ENCODE measurements around the gene QKI.
"Not testable (repeated sequence)": the region's sequence is repeated elsewhere in the genome, so short reads cannot be mapped to it uniquely, and the experiment has no call there.

The QKI gene

DNA sequence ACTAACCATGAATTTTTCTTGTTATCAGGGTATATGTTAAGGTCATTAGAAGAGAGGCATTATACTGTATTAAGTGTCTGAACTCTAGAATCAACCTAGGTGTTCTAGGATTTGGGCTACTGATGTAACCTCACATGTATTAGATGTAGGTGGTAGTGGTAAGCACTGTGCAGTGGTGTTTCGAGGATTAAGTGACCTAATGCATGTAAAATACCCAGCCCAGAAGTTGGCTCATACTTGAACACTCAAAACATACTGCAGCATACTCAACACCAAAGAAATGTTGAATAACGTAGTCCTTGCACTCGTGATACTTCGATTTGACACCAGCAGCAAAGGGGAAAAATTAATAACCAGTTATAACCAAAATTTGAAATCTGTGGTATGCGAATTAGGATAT is 48.7 kb downstream of the QKI start:
- DNase-seq (ENCODE audit: low read depth in 1 of 2, low spot score in 1 of 2): no peak
- in situ Hi-C loops (cut with HindIII; ENCODE audit: low pct_unique_long_range_greater_than_20kb, low sequenced_read_pairs): no loop called here
- TF ChIP-seq JUND (IDR thresholded peaks at IDR 0.05; ENCODE audit: low read depth): no peak

DNA sequence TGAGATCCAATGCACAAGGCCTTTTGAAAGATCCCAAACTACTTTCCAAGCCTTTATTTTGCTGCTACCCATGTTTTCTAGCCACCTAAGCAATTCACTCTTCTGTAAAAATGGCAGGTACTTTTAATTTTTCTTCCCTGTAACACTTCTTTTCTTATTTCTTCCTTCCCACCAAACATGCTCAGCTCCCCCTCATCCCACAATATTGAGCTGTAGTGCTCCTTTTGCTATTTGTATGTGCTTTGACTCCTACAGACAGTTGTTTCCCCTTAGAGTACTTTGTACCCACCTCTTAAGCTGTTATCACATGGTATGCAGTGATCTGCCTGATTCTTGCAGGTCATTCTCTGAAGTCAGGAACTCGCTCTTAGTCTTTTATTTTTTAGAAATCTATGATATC is 49.3 kb downstream of the QKI start:
- in situ Hi-C loops (cut with HindIII; ENCODE audit: low pct_unique_long_range_greater_than_20kb, low sequenced_read_pairs): no loop called here
- DNase-seq (ENCODE audit: low read depth in 1 of 2, low spot score in 1 of 2): no peak
- no peak for TF ChIP-seq JUND (IDR thresholded peaks at IDR 0.05; ENCODE audit: low read depth)

DNA sequence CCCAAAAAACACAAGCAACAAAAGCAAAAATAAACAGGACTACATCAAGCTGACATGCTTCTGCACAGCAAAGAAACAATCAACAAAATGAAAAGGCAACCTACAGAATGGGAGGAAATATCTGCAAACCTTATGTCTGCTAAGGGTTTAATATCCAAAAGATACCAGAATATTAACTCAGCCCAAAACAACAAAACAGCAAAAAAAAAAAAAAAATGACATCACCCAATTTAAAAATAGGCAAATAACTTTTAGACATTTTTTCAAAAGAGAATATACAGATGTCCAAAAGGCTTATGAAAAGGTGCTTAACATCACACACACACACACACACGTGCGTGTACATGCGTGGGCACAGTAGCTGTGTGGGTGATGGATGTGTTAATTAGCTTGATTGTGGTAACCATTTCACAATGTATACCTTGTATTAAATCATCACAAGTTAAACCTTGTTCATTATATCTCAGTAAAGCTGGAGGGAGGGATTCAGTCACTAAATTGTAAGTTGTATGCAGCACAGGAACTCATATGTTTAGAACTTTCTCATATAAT is 52.4 kb downstream of the QKI start:
- DNase-seq (ENCODE audit: low read depth in 1 of 2, low spot score in 1 of 2): no peak
- in situ Hi-C loops (cut with HindIII; ENCODE audit: low pct_unique_long_range_greater_than_20kb, low sequenced_read_pairs): no loop called here
- no peak for TF ChIP-seq JUND (IDR thresholded peaks at IDR 0.05; ENCODE audit: low read depth)

DNA sequence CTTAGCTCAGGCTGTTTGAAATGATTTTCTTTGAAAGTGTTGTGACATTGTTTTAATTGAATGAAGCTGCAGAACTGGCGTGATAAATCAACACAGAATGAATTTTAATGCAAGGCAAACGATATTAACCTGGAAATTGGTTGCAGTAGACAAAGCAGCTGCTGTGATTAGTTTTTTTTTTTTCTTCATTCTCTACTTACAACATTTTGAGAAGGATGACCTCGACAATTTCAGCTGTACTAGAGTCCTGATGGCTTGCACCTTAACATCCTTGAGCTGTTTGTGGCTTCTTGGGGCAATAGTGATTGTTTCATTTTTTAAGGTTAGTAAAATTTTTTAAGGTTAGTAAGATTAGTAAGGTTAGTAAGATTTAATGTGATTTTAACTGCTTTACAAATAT is 54.2 kb downstream of the QKI start:
- DNase-seq (ENCODE audit: low read depth in 1 of 2, low spot score in 1 of 2): no peak
- in situ Hi-C loops (cut with HindIII; ENCODE audit: low pct_unique_long_range_greater_than_20kb, low sequenced_read_pairs): no loop called here
- no peak for TF ChIP-seq JUND (IDR thresholded peaks at IDR 0.05; ENCODE audit: low read depth)

DNA sequence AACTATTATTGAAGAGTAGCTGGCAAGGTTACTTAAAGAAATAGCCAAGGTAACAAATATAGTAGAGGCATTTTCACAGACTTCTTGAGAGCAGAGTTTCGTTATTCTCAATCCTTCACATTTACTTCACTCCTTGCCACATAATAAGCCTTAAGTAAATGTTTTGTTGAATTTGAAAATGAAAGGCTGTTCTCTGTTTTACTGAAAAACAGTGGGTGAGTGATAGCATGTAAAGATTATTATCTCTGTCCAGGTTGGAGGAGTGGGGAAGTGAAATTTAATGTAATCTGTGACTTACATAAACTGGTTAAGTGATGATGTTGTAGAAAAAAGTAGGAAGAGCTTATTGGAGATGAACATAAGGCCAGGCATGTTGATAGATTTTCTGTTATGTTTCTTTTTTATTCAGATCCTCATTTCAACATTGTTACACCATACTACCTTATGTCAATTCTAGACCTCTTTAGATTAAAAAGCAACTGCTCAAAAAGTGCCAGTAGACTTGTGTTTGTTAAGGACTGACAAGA is 55.0 kb downstream of the QKI start:
- no peak for DNase-seq (ENCODE audit: low read depth in 1 of 2, low spot score in 1 of 2)
- no peak for TF ChIP-seq JUND (IDR thresholded peaks at IDR 0.05; ENCODE audit: low read depth)
- in situ Hi-C loops (cut with HindIII; ENCODE audit: low pct_unique_long_range_greater_than_20kb, low sequenced_read_pairs): no loop called here

DNA sequence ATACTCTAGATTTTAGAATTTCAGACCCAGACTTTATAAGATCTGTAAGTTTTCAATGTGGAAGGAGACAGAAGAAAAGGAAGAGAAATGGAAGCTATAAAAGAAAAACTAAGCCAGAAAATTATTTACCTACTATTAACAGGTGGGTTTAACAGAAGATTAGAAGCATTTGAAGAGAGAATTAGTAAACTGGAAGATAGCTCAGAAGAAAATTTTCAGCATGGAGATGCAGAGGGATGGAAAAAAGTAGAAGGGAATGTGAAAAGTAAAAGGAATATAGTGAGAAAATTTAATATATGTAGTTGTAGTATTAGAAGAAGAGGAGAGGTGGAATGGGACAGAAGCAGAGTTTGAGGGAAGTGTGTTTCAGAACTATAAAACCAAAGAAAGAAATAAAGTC is 56.1 kb downstream of the QKI start:
- no peak for TF ChIP-seq JUND (IDR thresholded peaks at IDR 0.05; ENCODE audit: low read depth)
- no peak for DNase-seq (ENCODE audit: low read depth in 1 of 2, low spot score in 1 of 2)
- in situ Hi-C loops (cut with HindIII; ENCODE audit: low pct_unique_long_range_greater_than_20kb, low sequenced_read_pairs): no loop called here

DNA sequence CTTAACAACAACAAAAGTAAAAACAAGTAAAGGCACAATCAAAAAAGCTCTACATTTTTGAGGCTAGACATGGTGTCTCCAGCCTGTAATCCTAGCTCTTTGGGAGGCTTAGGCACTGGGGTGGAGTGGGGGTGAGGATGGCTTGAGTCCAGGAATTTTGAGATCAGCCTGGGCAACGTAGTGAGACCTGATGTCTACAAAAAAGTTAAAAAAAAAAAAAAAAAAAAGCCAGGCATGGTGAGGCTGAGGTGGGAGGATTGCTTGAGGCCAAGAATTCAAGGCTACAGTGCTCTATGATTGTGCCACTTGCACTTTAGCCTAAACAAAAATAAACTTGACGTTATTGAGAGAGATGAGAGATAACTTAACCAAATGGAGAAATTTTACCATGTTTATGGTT is 60.1 kb downstream of the QKI start:
- TF ChIP-seq JUND (IDR thresholded peaks at IDR 0.05; ENCODE audit: low read depth): no peak
- no peak for DNase-seq (ENCODE audit: low read depth in 1 of 2, low spot score in 1 of 2)
- in situ Hi-C loops (cut with HindIII; ENCODE audit: low pct_unique_long_range_greater_than_20kb, low sequenced_read_pairs): no loop called here

DNA sequence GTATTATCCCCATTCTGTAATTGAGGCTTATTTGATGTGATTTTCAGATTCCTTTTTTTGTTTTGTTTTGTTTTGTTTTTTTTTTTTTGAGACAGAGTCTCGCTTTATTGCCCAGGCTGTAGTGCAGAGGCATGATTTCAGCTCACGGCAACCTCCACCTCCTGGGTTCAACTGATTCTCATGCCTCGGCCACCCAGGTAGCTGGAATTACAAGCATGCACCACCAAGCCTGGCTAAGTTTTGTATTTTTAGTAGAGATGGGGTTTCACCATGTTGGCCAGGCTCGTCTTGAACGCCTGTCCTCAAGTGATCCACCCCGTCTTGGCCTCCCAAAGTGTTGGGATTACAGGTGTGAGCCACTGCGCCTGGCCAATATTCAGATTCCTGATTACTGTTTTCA is 62.4 kb downstream of the QKI start:
- DNase-seq (ENCODE audit: low read depth in 1 of 2, low spot score in 1 of 2); in situ Hi-C loops (cut with HindIII; ENCODE audit: low pct_unique_long_range_greater_than_20kb, low sequenced_read_pairs): not testable (repeated sequence)

DNA sequence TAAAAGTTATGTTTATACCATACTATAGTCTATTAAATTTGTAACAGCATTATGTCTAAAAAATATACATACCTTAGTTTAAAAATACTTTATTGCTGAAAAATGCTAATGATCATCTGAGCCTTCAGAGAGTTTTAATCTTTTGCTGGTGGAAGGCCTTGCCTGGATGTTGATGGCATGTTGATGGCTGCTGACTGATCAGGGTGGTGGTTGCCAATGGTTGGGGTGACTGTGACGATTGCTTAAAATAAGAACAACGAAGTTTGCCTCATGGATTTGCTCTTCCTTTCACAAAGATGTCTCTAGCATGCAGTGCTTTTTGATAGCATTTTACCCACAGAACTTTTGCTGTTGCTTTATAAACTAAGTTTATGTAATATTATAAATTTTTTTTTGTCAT is 68.6 kb downstream of the QKI start:
- no peak for TF ChIP-seq JUND (IDR thresholded peaks at IDR 0.05; ENCODE audit: low read depth)
- in situ Hi-C loops (cut with HindIII; ENCODE audit: low pct_unique_long_range_greater_than_20kb, low sequenced_read_pairs): no loop called here
- DNase-seq (ENCODE audit: low read depth in 1 of 2, low spot score in 1 of 2): no peak

DNA sequence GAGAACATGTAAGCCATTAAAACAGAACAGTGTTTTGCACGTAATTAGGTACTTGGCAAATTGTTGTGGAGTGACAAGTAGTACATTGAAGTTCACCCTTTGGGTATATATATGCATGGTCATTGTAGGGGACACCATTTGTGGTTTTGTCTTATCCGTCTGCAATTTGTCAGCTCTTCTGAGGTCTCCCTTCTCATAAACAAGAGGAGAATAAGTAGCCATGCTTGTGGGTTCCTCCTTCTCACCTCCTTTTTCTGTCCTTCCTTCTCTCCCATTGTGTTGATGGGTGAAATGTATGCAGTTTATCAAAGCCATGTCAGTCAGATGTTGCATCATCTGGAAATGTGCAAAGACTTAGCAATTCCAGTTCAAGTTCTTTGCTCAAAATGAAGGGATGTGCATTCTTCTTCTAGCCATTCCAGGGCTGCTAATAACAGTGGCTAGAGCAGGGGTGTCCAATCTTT is 70.9 kb downstream of the QKI start:
- TF ChIP-seq JUND (IDR thresholded peaks at IDR 0.05; ENCODE audit: low read depth): no peak
- no peak for DNase-seq (ENCODE audit: low read depth in 1 of 2, low spot score in 1 of 2)
- in situ Hi-C loops (cut with HindIII; ENCODE audit: low pct_unique_long_range_greater_than_20kb, low sequenced_read_pairs): no loop called here

DNA sequence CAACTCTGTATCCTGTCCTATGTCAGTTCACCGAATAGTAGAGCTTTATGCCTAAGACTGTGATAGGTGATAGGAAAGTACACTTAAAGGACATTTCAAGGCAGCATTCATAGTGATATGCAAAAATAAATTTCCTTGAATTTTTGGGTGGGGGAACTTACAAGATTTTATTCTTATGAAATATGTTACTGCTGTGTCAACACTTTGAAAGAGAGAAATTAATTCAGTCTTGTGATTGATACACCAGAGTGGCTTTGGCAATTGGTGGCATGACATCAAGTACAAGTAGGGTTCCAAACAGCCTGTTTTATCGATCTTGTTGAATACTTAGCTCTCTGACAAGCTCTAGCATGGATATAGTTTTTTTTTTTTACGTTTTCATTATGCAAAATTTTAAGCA is 72.3 kb downstream of the QKI start:
- no peak for DNase-seq (ENCODE audit: low read depth in 1 of 2, low spot score in 1 of 2)
- TF ChIP-seq JUND (IDR thresholded peaks at IDR 0.05; ENCODE audit: low read depth): no peak
- in situ Hi-C loops (cut with HindIII; ENCODE audit: low pct_unique_long_range_greater_than_20kb, low sequenced_read_pairs): no loop called here

DNA sequence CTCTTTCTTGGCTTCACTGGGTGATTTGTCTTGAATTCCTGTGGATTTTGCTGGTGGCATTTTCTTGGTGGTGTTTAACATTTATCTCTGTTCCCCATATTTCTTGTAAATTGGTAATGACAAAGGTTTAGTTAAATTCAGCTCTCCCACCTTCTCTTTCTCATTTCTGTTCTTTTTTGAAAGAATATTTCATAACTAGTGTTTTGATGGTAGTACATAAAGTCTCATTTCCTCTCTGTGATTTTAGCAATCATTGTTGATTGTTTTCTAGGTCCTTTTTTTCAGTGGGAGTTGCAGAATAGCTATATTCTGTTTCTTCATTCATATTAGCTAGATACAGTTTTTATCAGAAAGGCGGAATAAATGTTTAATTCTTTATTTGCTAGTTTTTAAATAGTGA is 73.1 kb downstream of the QKI start:
- DNase-seq (ENCODE audit: low read depth in 1 of 2, low spot score in 1 of 2): no peak
- in situ Hi-C loops (cut with HindIII; ENCODE audit: low pct_unique_long_range_greater_than_20kb, low sequenced_read_pairs): no loop called here
- no peak for TF ChIP-seq JUND (IDR thresholded peaks at IDR 0.05; ENCODE audit: low read depth)

DNA sequence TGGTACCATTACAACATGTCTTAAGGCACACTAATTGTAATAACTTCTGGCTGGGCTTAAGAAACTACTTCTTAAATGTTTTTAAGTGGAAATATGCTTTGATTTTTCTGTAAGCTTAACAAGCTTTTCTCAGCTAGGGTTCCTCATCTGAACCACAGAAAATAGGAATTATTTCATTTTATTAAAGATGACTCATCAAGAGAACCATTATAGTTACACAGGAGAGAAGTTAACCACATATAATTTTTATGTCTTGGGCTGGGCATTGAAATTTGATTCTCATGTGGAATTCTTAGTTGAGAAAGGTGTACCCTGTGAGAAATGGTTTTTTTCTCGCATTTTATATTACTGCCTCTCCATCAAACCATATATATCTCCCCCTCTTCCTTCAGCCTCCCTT is 75.1 kb downstream of the QKI start:
- in situ Hi-C loops (cut with HindIII; ENCODE audit: low pct_unique_long_range_greater_than_20kb, low sequenced_read_pairs): no loop called here
- no peak for DNase-seq (ENCODE audit: low read depth in 1 of 2, low spot score in 1 of 2)
- TF ChIP-seq JUND (IDR thresholded peaks at IDR 0.05; ENCODE audit: low read depth): no peak

All from T47D (cell line).